ENCODE measurements around the gene GRAP2.

GRCh38 chr22:39926753-39927152 lies 25.9 kb downstream of the GRAP2 start:
- TF ChIP-seq POLR2AphosphoS5 (IDR thresholded peaks at IDR 0.05; ENCODE audit: control insufficient read depth, insufficient read depth, low read depth, low read length) (no peak), SRSF3 (IDR thresholded peaks at IDR 0.05; ENCODE audit: insufficient read depth, low read length) (no peak), PCBP2 (IDR thresholded peaks at IDR 0.05; ENCODE audit: low read depth, low read length, poor library complexity, severe bottlenecking) (no peak), YBX1 (IDR thresholded peaks at IDR 0.05) (no peak), ZNF184 (CRISPR knock-in tag; IDR thresholded peaks at IDR 0.05) (no peak), ZNF174 (CRISPR knock-in tag; IDR thresholded peaks at IDR 0.05) (no peak), PREB (CRISPR knock-in tag; IDR thresholded peaks at IDR 0.05) (no peak)

All from K562 (cell line).